ENCODE measurements around the gene TMEM208. TPM values are rescaled to one million over a fixed set of nuclear protein-coding genes. Genes with fewer than 3 reads are reported as not detected.

TMEM208 gene
- total RNA-seq, 4 donors from 2014 or later, result 33.0 to 45.4 (median 40.8) TPM

DNA sequence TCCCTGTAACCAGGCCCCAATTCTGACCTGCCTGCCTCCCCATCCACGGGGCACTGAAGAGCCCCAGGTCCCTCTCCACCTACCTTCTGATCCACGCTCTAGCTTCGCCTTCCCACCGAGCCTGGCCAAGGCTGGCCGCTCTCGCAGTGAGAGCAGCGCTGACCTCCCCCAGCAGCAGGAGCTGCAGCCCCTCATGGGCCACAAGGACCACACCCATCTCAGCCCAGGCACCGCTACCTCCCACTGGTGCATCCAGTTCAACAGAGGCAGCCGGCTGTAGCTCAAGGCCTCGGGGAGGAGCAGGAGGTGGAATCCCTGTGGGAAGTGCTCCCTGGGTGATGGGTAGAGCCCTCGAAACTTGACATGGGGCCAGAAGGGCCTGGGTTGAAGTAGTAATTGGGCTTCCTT is 44.0 kb downstream of the TMEM208 start:
- TF ChIP-seq, protein P1, sequence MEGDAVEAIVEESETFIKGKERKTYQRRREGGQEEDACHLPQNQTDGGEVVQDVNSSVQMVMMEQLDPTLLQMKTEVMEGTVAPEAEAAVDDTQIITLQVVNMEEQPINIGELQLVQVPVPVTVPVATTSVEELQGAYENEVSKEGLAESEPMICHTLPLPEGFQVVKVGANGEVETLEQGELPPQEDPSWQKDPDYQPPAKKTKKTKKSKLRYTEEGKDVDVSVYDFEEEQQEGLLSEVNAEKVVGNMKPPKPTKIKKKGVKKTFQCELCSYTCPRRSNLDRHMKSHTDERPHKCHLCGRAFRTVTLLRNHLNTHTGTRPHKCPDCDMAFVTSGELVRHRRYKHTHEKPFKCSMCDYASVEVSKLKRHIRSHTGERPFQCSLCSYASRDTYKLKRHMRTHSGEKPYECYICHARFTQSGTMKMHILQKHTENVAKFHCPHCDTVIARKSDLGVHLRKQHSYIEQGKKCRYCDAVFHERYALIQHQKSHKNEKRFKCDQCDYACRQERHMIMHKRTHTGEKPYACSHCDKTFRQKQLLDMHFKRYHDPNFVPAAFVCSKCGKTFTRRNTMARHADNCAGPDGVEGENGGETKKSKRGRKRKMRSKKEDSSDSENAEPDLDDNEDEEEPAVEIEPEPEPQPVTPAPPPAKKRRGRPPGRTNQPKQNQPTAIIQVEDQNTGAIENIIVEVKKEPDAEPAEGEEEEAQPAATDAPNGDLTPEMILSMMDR (IDR thresholded peaks at IDR 0.05), result no peak
- DNase-seq (ENCODE audit: low spot score), result no peak

DNA sequence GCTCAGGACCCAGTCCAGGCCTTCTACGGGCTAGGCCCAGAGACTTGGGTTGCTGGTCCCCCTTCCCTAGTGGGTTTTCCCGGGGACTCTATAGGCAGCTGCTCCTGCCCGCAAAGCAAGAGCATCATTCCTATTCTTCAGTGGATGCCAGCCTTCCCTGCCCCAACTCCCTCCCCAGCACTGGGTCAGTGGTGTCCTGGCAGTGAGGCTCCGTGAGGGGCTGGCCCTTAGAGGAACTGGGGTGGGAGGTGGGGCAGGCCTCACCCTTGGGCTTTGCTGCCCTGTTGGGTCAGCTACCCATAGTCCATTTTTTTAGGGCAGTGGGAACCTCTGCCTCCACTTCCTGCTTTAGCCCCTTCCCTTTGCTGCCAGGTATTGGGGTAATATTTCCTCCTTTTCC is 44.5 kb downstream of the TMEM208 start:
- TF ChIP-seq, protein P1 (IDR thresholded peaks at IDR 0.05), result no peak
- no peak for DNase-seq (ENCODE audit: low spot score)
- no peak for ATAC-seq (ENCODE audit: low FRiP score)

More for the DNA sequence above, 44.0 kb downstream of the TMEM208 start:
- ATAC-seq (ENCODE audit: low FRiP score), result no peak

DNA sequence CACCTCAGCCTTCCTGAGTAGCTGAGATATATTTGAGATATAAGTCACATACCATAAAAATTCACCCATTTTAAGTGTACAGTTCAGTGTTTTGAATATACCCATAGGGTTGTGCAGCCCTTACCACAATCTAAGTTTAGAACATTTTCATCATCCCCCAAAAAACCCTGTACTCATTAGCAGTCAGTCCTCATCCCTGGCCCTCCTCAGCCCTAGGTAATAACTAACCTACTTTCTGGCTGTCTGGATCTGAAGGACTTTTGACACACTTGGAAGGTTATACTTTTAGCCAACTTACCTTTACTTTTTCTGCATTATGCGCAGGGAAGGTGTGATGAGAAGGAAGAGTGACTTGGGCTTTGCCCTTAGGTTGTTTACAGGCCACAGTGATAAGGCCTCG is 48.4 kb downstream of the TMEM208 start:
- no peak for DNase-seq (ENCODE audit: low spot score)
- ATAC-seq (ENCODE audit: low FRiP score), result no peak
- TF ChIP-seq, protein P1 (IDR thresholded peaks at IDR 0.05), result no peak

DNA sequence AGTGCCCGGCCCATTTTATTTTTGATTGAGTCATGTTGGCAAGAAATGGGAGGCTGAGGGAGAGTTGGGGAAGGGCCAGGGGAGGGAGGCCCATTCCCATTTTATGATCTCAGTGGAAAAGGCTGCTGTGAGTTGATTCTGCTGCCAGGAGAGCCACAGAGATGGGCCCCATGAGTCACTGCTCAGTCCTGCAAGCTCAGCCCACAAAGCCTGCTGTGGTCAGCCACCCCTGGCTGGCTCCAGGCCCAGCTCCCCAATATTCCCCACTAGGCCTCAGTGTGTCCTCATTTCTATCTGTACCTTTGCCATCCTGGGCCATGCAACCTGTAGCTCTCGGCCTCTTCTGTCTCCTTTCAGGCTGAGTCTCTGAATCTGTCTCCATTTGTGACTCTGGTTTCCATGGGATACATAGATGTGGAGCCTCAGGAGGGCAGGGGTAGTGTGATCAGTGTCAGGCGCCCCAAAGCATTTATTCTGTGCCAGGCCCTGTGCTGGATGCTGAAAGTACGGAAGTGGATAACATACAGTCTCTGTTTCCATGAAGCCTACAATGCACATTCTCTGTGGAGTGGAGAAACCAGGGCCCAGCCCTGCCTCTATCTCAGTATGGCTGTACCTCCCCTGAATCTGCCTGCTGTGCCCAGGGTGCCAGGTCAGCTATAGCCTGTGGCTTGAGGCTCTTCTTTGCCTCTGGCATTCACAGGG is 50.5 kb downstream of the TMEM208 start:
- ATAC-seq (ENCODE audit: low FRiP score) (peak; percentile 82), DNase-seq (ENCODE audit: low spot score) (peak; percentile 56)
- TF ChIP-seq, protein P1 (IDR thresholded peaks at IDR 0.05), result no peak

DNA sequence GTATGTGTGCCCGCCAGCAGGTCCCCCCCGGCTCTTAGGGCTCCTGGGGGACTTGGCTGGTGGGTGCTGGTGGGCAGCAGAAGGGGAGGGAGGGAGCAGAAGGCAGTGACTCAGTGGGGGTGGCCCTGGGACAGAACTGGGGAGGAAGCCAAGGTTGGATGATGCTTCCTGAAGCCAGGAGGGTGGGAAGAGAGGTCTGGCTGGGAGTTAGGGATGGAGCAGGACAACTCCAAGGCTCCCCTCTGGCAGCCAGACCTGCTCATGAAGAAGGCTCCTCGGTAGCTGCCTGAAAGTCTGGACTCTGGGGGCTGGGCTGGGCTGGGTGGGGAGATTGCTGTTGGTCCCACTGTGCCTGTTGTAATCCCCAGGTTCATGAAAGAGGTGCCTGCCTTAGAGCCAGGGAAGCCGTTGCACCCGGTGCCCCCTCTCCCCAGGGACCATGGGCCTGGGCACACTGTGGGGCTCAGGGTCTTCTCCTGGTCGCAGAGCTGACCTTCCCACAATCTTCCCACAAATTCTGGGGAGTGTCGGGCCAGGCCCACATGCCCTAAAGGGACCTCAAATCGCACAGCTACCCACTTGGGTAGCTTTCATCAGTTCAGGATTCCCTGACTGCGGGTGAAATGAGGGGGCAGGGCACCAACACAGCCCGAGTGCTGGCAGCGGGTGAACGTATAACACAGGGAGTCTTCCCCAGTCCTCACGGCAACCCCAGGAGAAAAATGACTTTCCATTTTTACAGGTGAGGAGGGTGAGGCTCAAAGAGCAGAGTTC is 51.3 kb downstream of the TMEM208 start:
- DNase-seq (ENCODE audit: low spot score) (no peak), ATAC-seq (ENCODE audit: low FRiP score) (peak; percentile 37)

More for the DNA sequence above, 51.3 kb downstream of the TMEM208 start:
- TF ChIP-seq, protein P1 (IDR thresholded peaks at IDR 0.05), result no peak

Small RNA genes within 50 kb of the gene (small RNA-seq; reads per million reads assigned to genes)
- 27.4 reads per million, percentile 94 among the genes with 10 or more reads in this experiment for gene MIR328

Other genes with a start within 250 kb of the TMEM208 start
- 10 to 100 TPM in 3 of 4 donors, 1 to 10 TPM in 1; 4.4 to 48.1 (median 14.3) TPM for gene CES4A, start 238.5 kb upstream of the TMEM208 start, total RNA-seq
- gene CBFB, start 198.0 kb upstream of the TMEM208 start, total RNA-seq, result 10 to 100 TPM; 30.3 to 77.6 (median 35.4) TPM
- 10 to 100 TPM; 12.1 to 28.8 (median 16.4) TPM for gene PHAF1, start 117.2 kb upstream of the TMEM208 start, total RNA-seq
- gene B3GNT9, start 76.1 kb upstream of the TMEM208 start, total RNA-seq, result 10 to 100 TPM in 3 of 4 donors, 1 to 10 TPM in 1; 6.8 to 19.2 (median 14.9) TPM
- gene TRADD, start 67.2 kb upstream of the TMEM208 start, total RNA-seq, result 10 to 100 TPM; 25.3 to 32.5 (median 28.9) TPM
- gene FBXL8, start 67.2 kb upstream of the TMEM208 start, total RNA-seq, result 10 to 100 TPM; 12.8 to 24.7 (median 15.9) TPM
- gene HSF4, start 62.4 kb upstream of the TMEM208 start, total RNA-seq, result 10 to 100 TPM; 21.2 to 77.2 (median 35.8) TPM
- 10 to 100 TPM; 17.1 to 60.4 (median 41.3) TPM for gene NOL3, start 56.6 kb upstream of the TMEM208 start, total RNA-seq
- gene MATCAP1, start 43.2 kb upstream of the TMEM208 start, total RNA-seq, result 10 to 100 TPM; 12.6 to 53.4 (median 17.2) TPM
- 10 to 100 TPM in 1 of 4 donors, 1 to 10 TPM in 3; 2.3 to 28.8 (median 3.4) TPM for gene EXOC3L1, start 37.0 kb upstream of the TMEM208 start, total RNA-seq
- gene E2F4, start 35.0 kb upstream of the TMEM208 start, total RNA-seq, result 100 to 1,000 TPM in 2 of 4 donors, 10 to 100 TPM in 2; 84.9 to 156 (median 107) TPM
- 1 to 10 TPM; 1.9 to 4.2 (median 3.1) TPM for gene ELMO3, start 28.0 kb upstream of the TMEM208 start, total RNA-seq
- gene FHOD1, start 20.4 kb downstream of the TMEM208 start, total RNA-seq, result 10 to 100 TPM; 15.1 to 53.3 (median 32.5) TPM
- 1 to 10 TPM in 1 of 4 donors, under 1 TPM in 3; 0.37 to 1.2 (median 0.72) TPM for gene SLC9A5, start 21.8 kb downstream of the TMEM208 start, total RNA-seq
- 10 to 100 TPM in 3 of 4 donors, 1 to 10 TPM in 1; 5.8 to 19.9 (median 12.4) TPM for gene PLEKHG4, start 52.4 kb downstream of the TMEM208 start, total RNA-seq
- under 1 TPM in 2 of 4 donors, not detected in 2; 0.24 to 0.93 TPM for gene KCTD19, start 99.6 kb downstream of the TMEM208 start, total RNA-seq
- gene LRRC36, start 99.7 kb downstream of the TMEM208 start, total RNA-seq, result 1 to 10 TPM in 2 of 4 donors, under 1 TPM in 1, not detected in 1; 0.84 to 2.8 (median 1.0) TPM
- 10 to 100 TPM in 2 of 4 donors, 1 to 10 TPM in 2; 1.0 to 24.9 (median 8.9) TPM for gene TPPP3, start 166.4 kb downstream of the TMEM208 start, total RNA-seq
- 10 to 100 TPM in 2 of 4 donors, 1 to 10 TPM in 2; 8.0 to 14.2 (median 11.4) TPM for gene ZDHHC1, start 189.3 kb downstream of the TMEM208 start, total RNA-seq
- gene HSD11B2, start 204.0 kb downstream of the TMEM208 start, total RNA-seq, result 1 to 10 TPM in 3 of 4 donors, not detected in 1; 1.7 to 2.7 (median 2.0) TPM

Data from omental fat pad (tissue), 4 donors.